PC-3 (cell line): ENCODE results near the gene SLC35F3. TPM values are rescaled to one million over a fixed set of nuclear protein-coding genes. Genes with fewer than 3 reads are reported as not detected.
"Not testable (repeated sequence)": the region's sequence is repeated elsewhere in the genome, so short reads cannot be mapped to it uniquely, and the experiment has no call there.

ENCODE experiments used
- ATAC-seq: fragments of 200-7000 bp; cut with Tn5 transposase; 2 replicates; pipeline ENCODE4 v1.9.1; 2020; ENCODE audit warnings: mild to moderate bottlenecking, moderate library complexity
- BruUV-seq: library from RNA; stranded (reverse); fragments of 400-500 nt; replicated peaks from 2 replicates; lab custom pipeline; 2021; lab: Mats Ljungman, UMichigan
- CTCF ChIA-PET: fragments of 300-600 bp; sonication (Branson Sonifier 250); formaldehyde crosslinking; loops from one replicate; lab custom pipeline; 2022; ENCODE audit warnings: antibody characterized with exemption; lab: Charles Lee
- POLR2A ChIA-PET: fragments of 300-600 bp; sonication (Branson Sonifier 250); formaldehyde crosslinking; loops from one replicate; lab custom pipeline; 2022; ENCODE audit warnings: antibody characterized with exemption; ENCODE audit not compliant: unreplicated experiment; lab: Charles Lee
- DNase-seq: peaks from one replicate; pipeline ENCODE4 v3.0.0-alpha.2; 2015
- H2AFZ ChIP-seq: fragments of 300-600 bp; sonication (generic); 2 replicates; pipeline ENCODE4 v1.6.0; 2016; ENCODE audit warnings: antibody characterized with exemption, low read length
- H3F3A ChIP-seq: fragments of 300-600 bp; sonication (generic); one replicate; pipeline ENCODE4 v1.6.0; 2017; ENCODE audit warnings: antibody characterized with exemption, low read length, control low read depth, mild to moderate bottlenecking; ENCODE audit not compliant: unreplicated experiment
- H3K27ac ChIP-seq: fragments of 300-600 bp; sonication (generic); 2 replicates; pipeline ENCODE4 v1.5.1; 2016; ENCODE audit warnings: mild to moderate bottlenecking, low read length
- H3K27me3 ChIP-seq: fragments of 300-600 bp; sonication (generic); 2 replicates; pipeline ENCODE4 v1.6.1; 2016; ENCODE audit warnings: low read length, mixed read lengths
- H3K36me3 ChIP-seq: fragments of 300-600 bp; sonication (generic); 2 replicates; pipeline ENCODE4 v1.6.1; 2016; ENCODE audit warnings: low read depth, mixed run types, low read length, mixed read lengths
- H3K4me1 ChIP-seq: fragments of 300-600 bp; sonication (generic); 2 replicates; pipeline ENCODE4 v1.5.1; 2016; ENCODE audit warnings: low read length; ENCODE audit not compliant: insufficient read depth
- H3K4me2 ChIP-seq: fragments of 300-600 bp; sonication (generic); 2 replicates; pipeline ENCODE4 v1.6.0; 2016; ENCODE audit warnings: low read length
- H3K4me3 ChIP-seq: fragments of 300-600 bp; sonication (generic); 2 replicates; pipeline ENCODE4 v1.5.1; 2016; ENCODE audit warnings: mild to moderate bottlenecking, low read length, mixed read lengths
- H3K79me2 ChIP-seq: fragments of 300-600 bp; sonication (generic); 2 replicates; pipeline ENCODE4 v1.6.1; 2017; ENCODE audit warnings: low read length, mixed read lengths
- H3K9ac ChIP-seq: fragments of 300-600 bp; sonication (generic); 2 replicates; pipeline ENCODE4 v1.6.0; 2016; ENCODE audit warnings: mild to moderate bottlenecking, low read length
- H3K9me2 ChIP-seq: fragments of 300-600 bp; sonication (generic); replicated peaks from 2 replicates; pipeline ENCODE4 v1.6.1; 2016; ENCODE audit warnings: mixed run types, low read length, mixed read lengths
- H3K9me3 ChIP-seq: fragments of 300-600 bp; sonication (generic); 2 replicates; pipeline ENCODE4 v1.6.1; 2016; ENCODE audit warnings: low read length, mixed read lengths
- H4K20me1 ChIP-seq: fragments of 300-600 bp; sonication (generic); 2 replicates; pipeline ENCODE4 v1.6.1; 2016; ENCODE audit warnings: low read length, mixed read lengths
- EZH2 ChIP-seq: fragments of 300-600 bp; sonication (generic); IDR thresholded peaks from one replicate; pipeline ENCODE4 v1.6.1; 2017; ENCODE audit warnings: antibody characterized with exemption, mild to moderate bottlenecking, low read length; ENCODE audit not compliant: unreplicated experiment
- EZH2phosphoT487 ChIP-seq: fragments of 300-600 bp; sonication (generic); IDR thresholded peaks from 2 replicates; pipeline ENCODE4 v1.6.1; 2018; ENCODE audit warnings: mild to moderate bottlenecking, antibody characterized with exemption, low read length, borderline replicate concordance
- intact Hi-C: fragments of 100-400 bp; cut with micrococcal nuclease; formaldehyde crosslinking; loops from 2 replicates; pipeline ENCODE4 v1.9.0; 2023
- total RNA-seq: library from RNA; depleted of rRNA; stranded (reverse); fragments of >200 nt; gene quantifications from 2 replicates; pipeline ENCODE4 v1.2.3, GENCODE V29; 2014
- TF ChIP-seq, protein P1 (sequence below): fragments of 300-600 bp; sonication (generic); conservative IDR thresholded peaks from 2 replicates; pipeline ENCODE4 v1.5.1; 2017; ENCODE audit warnings: antibody characterized with exemption, low read depth, mild to moderate bottlenecking, low read length

The SLC35F3 gene
- total RNA-seq, 1 experiment from 2014 or later, result 17.7 TPM

- H4K20me1 ChIP-seq, result peaks cover 6% of the 10 kb centered on the region; the same call in 1 of the 2 replicates
- no peak for ATAC-seq
- H2AFZ ChIP-seq, result no peak overlapping the region
- no peaks in the 10 kb centered on the region for H3F3A ChIP-seq
- no peak overlapping the region for H3K4me2 ChIP-seq
- H3K79me2 ChIP-seq, result no peaks in the 10 kb centered on the region
- no peaks in the 10 kb centered on the region for H3K36me3 ChIP-seq
- no peak overlapping the region for H3K9ac ChIP-seq
- no peak overlapping the region for H3K4me3 ChIP-seq
- H3K27me3 ChIP-seq, result no peaks in the 10 kb centered on the region
- no peak overlapping the region for H3K27ac ChIP-seq
- intact Hi-C loops, result loop anchor here (5.0 kb wide), 1 partner anchor 104 kb away; no protein-coding TSS in a partner anchor
- BruUV-seq, result no TSS peak
- H3K9me3 ChIP-seq, result no peaks in the 10 kb centered on the region
- ChIA-PET POLR2A (no interaction called here), CTCF (interaction anchor here (0.6 kb wide), 1 partner anchor 75 kb away, joined by 4 read pairs; no protein-coding TSS in a partner anchor)
- TF ChIP-seq EZH2phosphoT487 (no peak), EZH2 (no peak)
- TF ChIP-seq, protein P1, sequence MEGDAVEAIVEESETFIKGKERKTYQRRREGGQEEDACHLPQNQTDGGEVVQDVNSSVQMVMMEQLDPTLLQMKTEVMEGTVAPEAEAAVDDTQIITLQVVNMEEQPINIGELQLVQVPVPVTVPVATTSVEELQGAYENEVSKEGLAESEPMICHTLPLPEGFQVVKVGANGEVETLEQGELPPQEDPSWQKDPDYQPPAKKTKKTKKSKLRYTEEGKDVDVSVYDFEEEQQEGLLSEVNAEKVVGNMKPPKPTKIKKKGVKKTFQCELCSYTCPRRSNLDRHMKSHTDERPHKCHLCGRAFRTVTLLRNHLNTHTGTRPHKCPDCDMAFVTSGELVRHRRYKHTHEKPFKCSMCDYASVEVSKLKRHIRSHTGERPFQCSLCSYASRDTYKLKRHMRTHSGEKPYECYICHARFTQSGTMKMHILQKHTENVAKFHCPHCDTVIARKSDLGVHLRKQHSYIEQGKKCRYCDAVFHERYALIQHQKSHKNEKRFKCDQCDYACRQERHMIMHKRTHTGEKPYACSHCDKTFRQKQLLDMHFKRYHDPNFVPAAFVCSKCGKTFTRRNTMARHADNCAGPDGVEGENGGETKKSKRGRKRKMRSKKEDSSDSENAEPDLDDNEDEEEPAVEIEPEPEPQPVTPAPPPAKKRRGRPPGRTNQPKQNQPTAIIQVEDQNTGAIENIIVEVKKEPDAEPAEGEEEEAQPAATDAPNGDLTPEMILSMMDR, result no peak
- no peaks in the 10 kb centered on the region for H3K9me2 ChIP-seq
- H3K4me1 ChIP-seq, result peaks cover 23% of the 10 kb centered on the region
- DNase-seq, result no peak
Measured at GRCh38 chr1:234208351-234208750, 303.9 kb downstream of the SLC35F3 start.

GRCh38 chr1:234208791-234209190 is 304.3 kb downstream of the SLC35F3 start:
- Histone ChIP-seq H3K4me1 (peaks cover 28% of the 10 kb centered on the region), H3K27ac (no peak overlapping the region), H4K20me1 (peaks cover 8% of the 10 kb centered on the region; the same call in 1 of the 2 replicates), H3K36me3 (no peaks in the 10 kb centered on the region), H3F3A (no peaks in the 10 kb centered on the region), H2AFZ (no peak overlapping the region), H3K4me3 (no peak overlapping the region), H3K27me3 (no peaks in the 10 kb centered on the region), H3K9me2 (no peaks in the 10 kb centered on the region), H3K9ac (no peak overlapping the region), H3K4me2 (no peak overlapping the region), H3K79me2 (no peaks in the 10 kb centered on the region), H3K9me3 (no peaks in the 10 kb centered on the region)
- ChIA-PET CTCF (no interaction called here), POLR2A (no interaction called here)
- DNase-seq, result peak; percentile 61
- no peak for ATAC-seq
- intact Hi-C loops, result loop anchor here (5.0 kb wide), 1 partner anchor 104 kb away; no protein-coding TSS in a partner anchor
- no TSS peak for BruUV-seq
- TF ChIP-seq EZH2 (no peak), EZH2phosphoT487 (no peak)
- TF ChIP-seq, protein P1, result no peak

DNA sequence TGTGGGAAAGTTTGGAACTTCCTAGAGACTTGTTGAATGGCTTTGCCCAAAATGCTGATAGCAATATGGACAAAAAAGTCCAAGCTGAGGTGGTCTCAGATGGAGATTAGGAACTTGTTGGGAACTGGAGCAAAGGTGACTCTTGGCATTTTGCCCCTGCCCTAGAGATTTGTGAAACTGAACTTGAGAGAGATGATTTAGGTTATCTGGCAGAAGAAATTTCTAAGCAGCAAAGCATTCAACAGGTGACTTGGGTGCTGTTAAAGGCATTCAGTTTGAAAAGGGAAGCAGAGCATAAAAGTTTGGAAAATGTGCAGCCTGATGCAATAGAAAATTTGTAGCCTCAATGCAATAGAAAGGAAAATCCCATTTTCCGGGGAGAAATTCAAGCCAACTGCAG is 306.0 kb downstream of the SLC35F3 start:
- H3K4me3 ChIP-seq, H3K9me3 ChIP-seq, H2AFZ ChIP-seq, H3K4me2 ChIP-seq, H3K79me2 ChIP-seq, H3F3A ChIP-seq, BruUV-seq, ATAC-seq, H3K9me2 ChIP-seq, H3K27ac ChIP-seq, H3K36me3 ChIP-seq, H3K9ac ChIP-seq, DNase-seq, H3K27me3 ChIP-seq, POLR2A ChIA-PET, CTCF ChIA-PET, H4K20me1 ChIP-seq, intact Hi-C loops: not testable (repeated sequence)
- peaks cover 35% of the 10 kb centered on the region for H3K4me1 ChIP-seq

DNA sequence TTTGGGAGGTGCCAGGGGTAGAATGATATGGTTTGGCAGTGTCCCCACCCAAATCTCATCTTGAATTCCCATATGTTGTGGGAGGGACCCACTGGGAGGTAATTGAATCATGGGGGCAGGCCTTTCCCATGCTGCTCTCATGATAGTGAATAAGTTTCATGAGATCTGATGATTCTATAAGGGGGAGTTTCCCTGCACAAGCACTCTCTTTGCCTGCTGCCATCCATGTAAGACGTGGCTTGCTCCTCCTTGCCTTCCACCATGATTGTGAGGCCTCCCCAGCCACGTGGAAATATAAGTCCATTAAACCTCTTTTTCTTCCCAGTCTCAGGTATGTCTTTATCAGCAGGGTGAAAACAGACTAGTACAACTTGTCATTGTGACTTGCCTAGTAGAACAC is 307.4 kb downstream of the SLC35F3 start:
- H3K27me3 ChIP-seq, H3K27ac ChIP-seq, H3K9me2 ChIP-seq, H3F3A ChIP-seq, H3K79me2 ChIP-seq, POLR2A ChIA-PET, BruUV-seq, intact Hi-C loops, CTCF ChIA-PET, H3K4me3 ChIP-seq, DNase-seq, H2AFZ ChIP-seq, H3K9me3 ChIP-seq, H3K36me3 ChIP-seq, H3K4me2 ChIP-seq, ATAC-seq, H4K20me1 ChIP-seq, H3K9ac ChIP-seq: not testable (repeated sequence)
- H3K4me1 ChIP-seq, result peaks cover 26% of the 10 kb centered on the region
